NCI-H748 (cell line): ENCODE results near the gene SNIP1.
"Not testable (repeated sequence)": the region's sequence is repeated elsewhere in the genome, so short reads cannot be mapped to it uniquely, and the experiment has no call there.

Source experiments
- DNase-seq: peaks from one replicate; lab custom pipeline; 2025; ENCODE audit not compliant: unreplicated experiment; lab: John Stamatoyannopoulos, UW

SNIP1 gene

GRCh38 chr1:37553927-37554808 is at the start of gene SNIP1:
Gene SNIP1 (minus strand): TSS chr1:37554293. CDS start chr1:37554229, 64 bp downstream.
- peak; percentile 88 for DNase-seq

GRCh38 chr1:37602750-37603694 is 48.9 kb upstream of the SNIP1 start:
- peak; percentile 38 for DNase-seq

- DNase-seq, result no peak
Observed at GRCh38 chr1:37601441-37601840, 47.3 kb upstream of the SNIP1 start.

- no peak for DNase-seq
Observed at GRCh38 chr1:37599940-37600339, 45.8 kb upstream of the SNIP1 start.

- no peak for DNase-seq
Observed at GRCh38 chr1:37596182-37596667, 42.1 kb upstream of the SNIP1 start.

- DNase-seq, result peak; percentile 94
Observed at GRCh38 chr1:37595440-37596181, 41.5 kb upstream of the SNIP1 start, which contains the start of gene GNL2. Gene GNL2 (minus strand): TSS chr1:37595937. CDS start chr1:37595822, 115 bp downstream.

GRCh38 chr1:37593726-37594125 is 39.6 kb upstream of the SNIP1 start:
- DNase-seq, result no peak

GRCh38 chr1:37588939-37589338 is 34.8 kb upstream of the SNIP1 start:
- DNase-seq, result no peak

- not testable (repeated sequence) for DNase-seq
Observed at GRCh38 chr1:37584544-37584943, 30.5 kb upstream of the SNIP1 start.

- DNase-seq, result no peak
Observed at GRCh38 chr1:37575692-37576091, 21.6 kb upstream of the SNIP1 start.

- no peak for DNase-seq
Observed at GRCh38 chr1:37574834-37575480, 20.9 kb upstream of the SNIP1 start.

GRCh38 chr1:37570528-37571334 is 16.6 kb upstream of the SNIP1 start:
- no peak for DNase-seq

- DNase-seq, result no peak
Observed at GRCh38 chr1:37567023-37567422, 12.9 kb upstream of the SNIP1 start.

- DNase-seq, result no peak
Observed at GRCh38 chr1:37564892-37565291, 10.8 kb upstream of the SNIP1 start.

GRCh38 chr1:37562984-37563383 is 8.9 kb upstream of the SNIP1 start:
- no peak for DNase-seq

GRCh38 chr1:37561133-37562132 is 7.3 kb upstream of the SNIP1 start:
- DNase-seq, result peak; percentile 2

- no peak for DNase-seq
Observed at GRCh38 chr1:37560401-37561132, 6.5 kb upstream of the SNIP1 start.
